ENCODE measurements around the gene SULF2. TPM values are rescaled to one million over a fixed set of nuclear protein-coding genes. Genes with fewer than 3 reads are reported as not detected.

Gene SULF2
- total RNA-seq, 2 donors from 2014 or later, result 75.7 to 146 TPM

DNA sequence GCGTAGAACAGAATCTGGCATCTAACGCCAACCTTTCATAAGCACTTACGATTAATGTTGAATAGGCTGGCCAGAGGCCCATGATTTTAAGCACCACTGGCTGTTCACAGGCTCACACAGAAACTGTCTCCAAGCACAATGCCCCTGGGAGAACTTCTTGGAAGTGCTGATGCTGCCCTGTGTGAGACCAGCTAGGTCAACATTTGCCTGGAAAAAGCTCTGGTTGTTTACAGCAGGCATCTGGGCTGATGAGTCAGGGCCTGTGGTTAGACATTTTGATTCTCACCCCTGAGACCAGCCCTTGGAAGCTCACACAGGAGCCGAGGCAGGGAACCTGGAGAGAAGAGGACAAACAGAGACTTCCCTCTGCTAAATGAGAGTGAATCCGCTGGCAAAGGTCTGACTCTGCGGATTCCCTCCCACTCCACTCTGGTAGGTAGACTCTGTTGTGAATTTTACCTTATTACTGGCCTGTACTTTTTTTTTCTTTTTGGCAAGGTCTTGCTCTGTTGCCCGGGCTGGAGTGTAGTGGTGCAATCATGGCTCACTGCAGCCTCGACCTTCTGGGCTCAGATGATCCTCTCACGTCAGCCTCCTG, 6.8 kb upstream of the SULF2 start:
- H3K9me3 Mint-ChIP-seq, result no peaks in the 10 kb centered on the region
- H3K27ac ChIP-seq (ENCODE audit: low read depth, low read length), result no peak overlapping the region

DNA sequence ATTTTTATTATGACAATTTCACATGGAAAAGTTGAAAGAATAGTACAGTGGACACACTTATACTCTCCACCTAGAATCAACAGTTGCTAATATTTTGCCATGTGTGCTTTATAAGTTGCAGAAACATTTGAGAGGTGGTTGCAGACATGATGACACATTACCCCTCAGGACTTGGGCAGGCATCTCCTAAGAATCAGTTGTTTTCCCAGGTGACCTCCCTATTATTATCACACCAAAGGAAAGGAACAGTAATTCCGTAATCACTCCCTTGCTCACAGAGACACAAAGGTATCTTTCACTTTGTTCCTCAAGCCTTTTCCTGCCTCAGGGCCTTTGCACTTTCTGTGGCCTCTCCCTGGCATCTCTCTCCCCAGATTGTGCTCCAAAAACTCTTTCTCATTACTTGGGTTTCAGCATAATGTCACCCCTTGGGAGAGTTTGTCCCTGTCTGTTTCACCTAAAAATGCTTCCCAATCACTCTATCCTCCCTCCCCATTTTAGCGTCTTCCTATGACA, 5.9 kb upstream of the SULF2 start:
- DNase-seq, result no peak
- H3K4me1 Mint-ChIP-seq, result peaks cover 19% of the 10 kb centered on the region
- WGBS, 2 experiments (ENCODE audit: insufficient coverage in 1 of 2, insufficient read length in 1 of 2), result 97 to 100% methylated on average over 1 to 2 of the region's 2 CpGs

More for the DNA sequence above, 6.8 kb upstream of the SULF2 start:
- peak overlapping the region; percentile 95 for H3K27ac Mint-ChIP-seq
- peaks cover 15% of the 10 kb centered on the region for H3K4me1 Mint-ChIP-seq
- no peaks in the 10 kb centered on the region for H3K27me3 ChIP-seq (ENCODE audit: control insufficient read depth, insufficient read depth, low read length, poor library complexity, severe bottlenecking)
- H3K9me3 ChIP-seq (ENCODE audit: control insufficient read depth, low read length), result no peaks in the 10 kb centered on the region
- no peak overlapping the region for H3K4me3 Mint-ChIP-seq
- 77 to 79% methylated on average over 7 to 9 of the region's 9 CpGs for WGBS, 2 experiments (ENCODE audit: insufficient coverage in 1 of 2, insufficient read length in 1 of 2)
- peaks cover 14% of the 10 kb centered on the region for H3K4me1 ChIP-seq (ENCODE audit: control insufficient read depth, insufficient read depth, low read length)
- DNase-seq, result peak; percentile 84
- TF ChIP-seq, protein P1, sequence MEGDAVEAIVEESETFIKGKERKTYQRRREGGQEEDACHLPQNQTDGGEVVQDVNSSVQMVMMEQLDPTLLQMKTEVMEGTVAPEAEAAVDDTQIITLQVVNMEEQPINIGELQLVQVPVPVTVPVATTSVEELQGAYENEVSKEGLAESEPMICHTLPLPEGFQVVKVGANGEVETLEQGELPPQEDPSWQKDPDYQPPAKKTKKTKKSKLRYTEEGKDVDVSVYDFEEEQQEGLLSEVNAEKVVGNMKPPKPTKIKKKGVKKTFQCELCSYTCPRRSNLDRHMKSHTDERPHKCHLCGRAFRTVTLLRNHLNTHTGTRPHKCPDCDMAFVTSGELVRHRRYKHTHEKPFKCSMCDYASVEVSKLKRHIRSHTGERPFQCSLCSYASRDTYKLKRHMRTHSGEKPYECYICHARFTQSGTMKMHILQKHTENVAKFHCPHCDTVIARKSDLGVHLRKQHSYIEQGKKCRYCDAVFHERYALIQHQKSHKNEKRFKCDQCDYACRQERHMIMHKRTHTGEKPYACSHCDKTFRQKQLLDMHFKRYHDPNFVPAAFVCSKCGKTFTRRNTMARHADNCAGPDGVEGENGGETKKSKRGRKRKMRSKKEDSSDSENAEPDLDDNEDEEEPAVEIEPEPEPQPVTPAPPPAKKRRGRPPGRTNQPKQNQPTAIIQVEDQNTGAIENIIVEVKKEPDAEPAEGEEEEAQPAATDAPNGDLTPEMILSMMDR (conservative IDR thresholded peaks at IDR 0.05), result no peak
- no peaks in the 10 kb centered on the region for H3K36me3 ChIP-seq (ENCODE audit: control insufficient read depth, insufficient read depth, low read length)
- no peaks in the 10 kb centered on the region for H3K27me3 Mint-ChIP-seq (ENCODE audit: insufficient read depth)
- peak overlapping the region; percentile 28 for H3K9ac ChIP-seq (ENCODE audit: extremely low read depth, low read length, poor library complexity, severe bottlenecking)
- no peaks in the 10 kb centered on the region for H3K36me3 Mint-ChIP-seq (ENCODE audit: low read depth)
- H3K4me3 ChIP-seq (ENCODE audit: low read length), result no peak overlapping the region

DNA sequence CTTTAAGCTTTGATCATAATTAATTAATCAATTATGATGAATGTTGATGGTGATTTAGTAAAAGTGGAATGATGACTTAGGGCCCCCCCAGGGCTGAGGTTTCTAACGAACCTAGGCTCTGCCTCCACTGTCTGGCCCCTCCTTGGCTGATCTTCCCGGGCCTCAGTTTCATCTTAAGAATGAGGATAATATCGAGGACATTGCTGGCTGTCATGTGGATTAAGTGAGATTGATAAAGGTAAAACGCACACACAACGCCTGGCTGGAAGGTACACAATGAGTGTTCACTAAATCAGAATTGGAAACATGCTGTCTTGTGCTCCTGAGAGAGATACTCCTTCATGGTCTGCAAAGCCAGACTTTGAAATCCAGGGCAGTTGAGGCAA, 5.3 kb upstream of the SULF2 start:
- no peaks in the 10 kb centered on the region for H3K27me3 ChIP-seq (ENCODE audit: control insufficient read depth, insufficient read depth, low read length, poor library complexity, severe bottlenecking)
- H3K4me3 Mint-ChIP-seq, result no peak overlapping the region
- 94 to 100% methylated on average over 2 to 5 of the region's 5 CpGs for WGBS, 2 experiments (ENCODE audit: insufficient coverage in 1 of 2, insufficient read length in 1 of 2)
- no peak overlapping the region for H3K27ac ChIP-seq (ENCODE audit: low read depth, low read length)
- H3K4me3 ChIP-seq (ENCODE audit: low read length), result no peak overlapping the region
- H3K4me1 ChIP-seq (ENCODE audit: control insufficient read depth, insufficient read depth, low read length), result peaks cover 14% of the 10 kb centered on the region
- no peaks in the 10 kb centered on the region for H3K36me3 ChIP-seq (ENCODE audit: control insufficient read depth, insufficient read depth, low read length)
- H3K27ac Mint-ChIP-seq, result no peak overlapping the region
- TF ChIP-seq, protein P1 (conservative IDR thresholded peaks at IDR 0.05), result no peak
- H3K9me3 ChIP-seq (ENCODE audit: control insufficient read depth, low read length), result no peaks in the 10 kb centered on the region
- H3K27me3 Mint-ChIP-seq (ENCODE audit: insufficient read depth), result peaks cover 1% of the 10 kb centered on the region
- no peaks in the 10 kb centered on the region for H3K9me3 Mint-ChIP-seq
- peaks cover 18% of the 10 kb centered on the region for H3K4me1 Mint-ChIP-seq
- no peaks in the 10 kb centered on the region for H3K36me3 Mint-ChIP-seq (ENCODE audit: low read depth)
- DNase-seq, result no peak
- H3K9ac ChIP-seq (ENCODE audit: extremely low read depth, low read length, poor library complexity, severe bottlenecking), result no peak overlapping the region

More for the DNA sequence above, 5.9 kb upstream of the SULF2 start:
- H3K9me3 ChIP-seq (ENCODE audit: control insufficient read depth, low read length), result no peaks in the 10 kb centered on the region
- TF ChIP-seq, protein P1 (conservative IDR thresholded peaks at IDR 0.05), result no peak
- no peaks in the 10 kb centered on the region for H3K36me3 Mint-ChIP-seq (ENCODE audit: low read depth)
- no peaks in the 10 kb centered on the region for H3K27me3 ChIP-seq (ENCODE audit: control insufficient read depth, insufficient read depth, low read length, poor library complexity, severe bottlenecking)
- peaks cover 14% of the 10 kb centered on the region for H3K4me1 ChIP-seq (ENCODE audit: control insufficient read depth, insufficient read depth, low read length)
- peaks cover under 1% of the 10 kb centered on the region for H3K27me3 Mint-ChIP-seq (ENCODE audit: insufficient read depth)
- peak overlapping the region; percentile 27 for H3K27ac Mint-ChIP-seq
- no peak overlapping the region for H3K27ac ChIP-seq (ENCODE audit: low read depth, low read length)
- no peak overlapping the region for H3K4me3 Mint-ChIP-seq
- H3K4me3 ChIP-seq (ENCODE audit: low read length), result no peak overlapping the region
- H3K36me3 ChIP-seq (ENCODE audit: control insufficient read depth, insufficient read depth, low read length), result no peaks in the 10 kb centered on the region
- H3K9me3 Mint-ChIP-seq, result no peaks in the 10 kb centered on the region
- no peak overlapping the region for H3K9ac ChIP-seq (ENCODE audit: extremely low read depth, low read length, poor library complexity, severe bottlenecking)

All from endodermal cell (in vitro differentiated cells).